ENCODE results near the gene RSPO4. TPM values are rescaled to one million over a fixed set of nuclear protein-coding genes. Genes with fewer than 3 reads are reported as not detected.

RSPO4 gene
- total RNA-seq, 1 experiment from 2014 or later: 6.7 TPM

- Mint-ChIP-seq H3K4me1 (peaks cover 9 to 25% of the 10 kb centered on the region in 2 experiments), H3K36me3 (ENCODE audit: insufficient read depth in 1 of 3, low read depth in 3 of 3) (no peaks in the 10 kb centered on the region; a peak in 1 of 7 replicates), H3K9me3 (no peaks in the 10 kb centered on the region), H3K27ac (no peak overlapping the region), H3K27me3 (ENCODE audit: low read depth) (peaks cover 12% of the 10 kb centered on the region), H3K4me3 (peak overlapping the region in 1 of 2 experiments; percentile 22; a peak in 1 of 5 replicates)
- no peaks in the 10 kb centered on the region; the same call in 1 of the 2 replicates for H3K4me1 ChIP-seq (ENCODE audit: insufficient read depth, low read length)
- DNase-seq: peak; percentile 34
- H3K23me2 ChIP-seq (ENCODE audit: insufficient read length, low read depth, low read length, poor library complexity, severe bottlenecking): no peaks in the 10 kb centered on the region
- no peak overlapping the region for H3K56ac ChIP-seq (ENCODE audit: insufficient read length, low read depth, low read length)
- no peak overlapping the region for H4K91ac ChIP-seq (ENCODE audit: insufficient read length, low read depth, low read length)
- no peak overlapping the region for H3K14ac ChIP-seq (ENCODE audit: insufficient read depth, low read length)
- H4K20me1 ChIP-seq (ENCODE audit: control insufficient read depth, insufficient read depth, insufficient read length): no peaks in the 10 kb centered on the region
- no peaks in the 10 kb centered on the region for H3K79me2 ChIP-seq (ENCODE audit: insufficient read depth, low read length)
- H3K4me2 ChIP-seq (ENCODE audit: insufficient read depth, insufficient read length, low read length): no peak overlapping the region
- H3K23ac ChIP-seq (ENCODE audit: insufficient read length, low read depth, low read length): no peak overlapping the region
- H3K27ac ChIP-seq (ENCODE audit: insufficient read length, low read depth, low read length): no peak overlapping the region
- H2AFZ ChIP-seq (ENCODE audit: low read length): no peak overlapping the region
- H2BK5ac ChIP-seq (ENCODE audit: insufficient read length, low read length): no peak overlapping the region
- no peak overlapping the region for H3K18ac ChIP-seq (ENCODE audit: insufficient read length, low read depth, low read length)
- no peak overlapping the region for H3T11ph ChIP-seq (ENCODE audit: low read length)
- H3K27me3 ChIP-seq (ENCODE audit: insufficient read depth, low read length): no peaks in the 10 kb centered on the region
- H3K79me1 ChIP-seq (ENCODE audit: insufficient read depth, low read depth, low read length, poor library complexity, severe bottlenecking): no peaks in the 10 kb centered on the region
- WGBS (ENCODE audit: extremely low coverage, insufficient read length, low lambda C conversion rate): no CpG with 5 or more reads among the region's 5 CpGs
- TF ChIP-seq CTCF (conservative IDR thresholded peaks at IDR 0.05): no peak
- H3K9me3 ChIP-seq (ENCODE audit: control insufficient read depth, low read depth, low read length): no peaks in the 10 kb centered on the region
- H3K4ac ChIP-seq (ENCODE audit: low read depth, low read length): no peak overlapping the region
- H2BK120ac ChIP-seq (ENCODE audit: low read depth, low read length, poor library complexity, severe bottlenecking): no peak overlapping the region
- H4K8ac ChIP-seq (replicated peaks; ENCODE audit: insufficient read length, low read depth, low read length): no peak overlapping the region
- H4K5ac ChIP-seq (ENCODE audit: insufficient read length, low read depth, low read length): no peak overlapping the region
- no peak overlapping the region for H2BK12ac ChIP-seq (ENCODE audit: insufficient read length, low read depth, low read length)
- no peak overlapping the region for H2BK15ac ChIP-seq (ENCODE audit: low read depth, low read length)
- no peak overlapping the region for H2AK5ac ChIP-seq (ENCODE audit: insufficient read length, low read length)
- no peak overlapping the region for H3K9ac ChIP-seq (ENCODE audit: extremely low read depth, insufficient read length, low read length)
- no peak overlapping the region for H2BK20ac ChIP-seq (ENCODE audit: low read depth, low read length, poor library complexity, severe bottlenecking)
Measured at GRCh38 chr20:916825-917224, 85.3 kb downstream of the RSPO4 start.

Measured in H9 (cell line).